ENCODE measurements around the gene PXDN.

- no peak for TF ChIP-seq GATA2 (IDR thresholded peaks at IDR 0.05; ENCODE audit: low read depth, low read length)
- no peak for TF ChIP-seq GATA3 (IDR thresholded peaks at IDR 0.05; ENCODE audit: low read depth, low read length)
Observed at GRCh38 chr2:1758774-1759610, 14.7 kb upstream of the PXDN start.
